HepG2 (cell line): ENCODE measurements around the gene NPC1. TPM values are rescaled to one million over a fixed set of nuclear protein-coding genes. Genes with fewer than 3 reads are reported as not detected.

Source experiments
- CCDC6 ChIP-seq: sonication (generic); formaldehyde crosslinking; IDR thresholded peaks from 2 replicates; pipeline ENCODE4 v1.8.1; 2022; ENCODE audit warnings: mild to moderate bottlenecking, missing genetic modification reagents, moderate library complexity
- FOXP4 ChIP-seq: sonication (generic); formaldehyde crosslinking; IDR thresholded peaks from 2 replicates; pipeline ENCODE4 v1.4.0; 2020; ENCODE audit warnings: missing genetic modification reagents
- GATAD2A ChIP-seq: IDR thresholded peaks from 2 replicates; pipeline ENCODE4 v1.6.1; 2016
- LBX2 ChIP-seq: sonication (generic); formaldehyde crosslinking; IDR thresholded peaks from 2 replicates; pipeline ENCODE4 v1.5.0; 2020; ENCODE audit warnings: missing genetic modification reagents, mild to moderate bottlenecking, borderline replicate concordance
- POLR2AphosphoS5 ChIP-seq: IDR thresholded peaks from 2 replicates; pipeline ENCODE4 v1.6.1; 2012; ENCODE audit warnings: low read depth, low read length
- PPARG ChIP-seq: conservative IDR thresholded peaks from 2 replicates; pipeline ENCODE4 v1.6.1; 2016; ENCODE audit warnings: missing biosample characterization, missing genetic modification reagents
- RARA ChIP-seq: IDR thresholded peaks from 2 replicates; pipeline ENCODE4 v1.6.1; 2016; ENCODE audit warnings: missing genetic modification reagents, missing compliant biosample characterization
- RORA ChIP-seq: sonication (generic); formaldehyde crosslinking; IDR thresholded peaks from 2 replicates; pipeline ENCODE4 v1.5.0; 2020; ENCODE audit warnings: mild to moderate bottlenecking, missing genetic modification reagents, moderate library complexity
- RXRA ChIP-seq: sonication (generic); formaldehyde crosslinking; IDR thresholded peaks from 2 replicates; pipeline ENCODE4 v1.5.1; 2020; ENCODE audit warnings: missing genetic modification reagents
- SNAPC5 ChIP-seq: sonication (generic); formaldehyde crosslinking; IDR thresholded peaks from 2 replicates; pipeline ENCODE4 v1.8.1; 2023; ENCODE audit warnings: mild to moderate bottlenecking, missing genetic modification reagents, borderline replicate concordance
- SOX13 ChIP-seq, 3 experiments: fragments of 450-650 bp in 1 of 3; sonication (generic) in 1 of 3; formaldehyde crosslinking in 1 of 3; IDR thresholded peaks in 2 of 3; conservative IDR thresholded peaks in 1 of 3; 2 replicates each; pipeline versions ENCODE4 v1.5.0 to v1.6.1; 2016 to 2020; ENCODE audit warnings: antibody characterized with exemption in 1 of 3, mild to moderate bottlenecking in 1 of 3, missing compliant biosample characterization in 1 of 3, missing genetic modification reagents in 1 of 3, moderate library complexity in 1 of 3
- YEATS2 ChIP-seq: sonication (generic); formaldehyde crosslinking; IDR thresholded peaks from 2 replicates; pipeline ENCODE4 v1.4.0; 2020; ENCODE audit warnings: missing genetic modification reagents, borderline replicate concordance
- ZBTB3 ChIP-seq: sonication (generic); formaldehyde crosslinking; IDR thresholded peaks from 2 replicates; pipeline ENCODE4 v1.4.0; 2020; ENCODE audit warnings: low read depth, mild to moderate bottlenecking, moderate library complexity, missing genetic modification reagents, borderline replicate concordance
- ZKSCAN1 ChIP-seq: fragments of 150-350 bp; IDR thresholded peaks from 2 replicates; pipeline ENCODE4 v1.6.1; 2014; ENCODE audit warnings: low read length
- ZMYM4 ChIP-seq: sonication (generic); formaldehyde crosslinking; IDR thresholded peaks from 2 replicates; pipeline ENCODE4 v1.8.1; 2023; ENCODE audit warnings: mild to moderate bottlenecking, missing genetic modification reagents
- ZNF331 ChIP-seq: sonication (generic); formaldehyde crosslinking; IDR thresholded peaks from 2 replicates; pipeline ENCODE4 v1.4.0; 2020; ENCODE audit warnings: missing genetic modification reagents
- ZNF558 ChIP-seq: sonication (generic); formaldehyde crosslinking; IDR thresholded peaks from 2 replicates; pipeline ENCODE4 v1.9.0; 2022; ENCODE audit warnings: mild to moderate bottlenecking, missing genetic modification reagents, borderline replicate concordance
- ZNF598 ChIP-seq: sonication (generic); formaldehyde crosslinking; IDR thresholded peaks from 2 replicates; pipeline ENCODE4 v1.5.1; 2020; ENCODE audit warnings: mild to moderate bottlenecking, missing genetic modification reagents, borderline replicate concordance
- ZNF761 ChIP-seq: sonication (generic); formaldehyde crosslinking; conservative IDR thresholded peaks from 2 replicates; pipeline ENCODE4 v1.4.0; 2020; ENCODE audit warnings: mild to moderate bottlenecking, missing genetic modification reagents
- polyA plus RNA-seq, 8 experiments: library from polyadenylated mRNA; depleted of rRNA in 3 of 8; stranded (reverse) in 7 of 8; unstranded in 1 of 8; fragments of >200 nt; fragmentation: Illumina TruSeq in 4 of 8; extraction: Trizol in 4 of 8; gene quantifications; 2 replicates each; pipeline versions ENCODE4 v1.2.1 to v1.2.3, GENCODE V29; 2011 to 2016; ENCODE audit warnings: low read depth in 4 of 8, missing spikeins in 1 of 8, mixed read lengths in 1 of 8; ENCODE audit not compliant: insufficient read depth in 1 of 8
- total RNA-seq, 5 experiments: library from RNA; depleted of rRNA; stranded (reverse); fragments of >200 nt; fragmentation: Illumina TruSeq; extraction: Trizol; gene quantifications; 2 replicates each; pipeline ENCODE4 v1.2.3, GENCODE V29; 2016; ENCODE audit warnings: low read depth in 1 of 5
- TF ChIP-seq, protein P1 (sequence below): sonication (generic); formaldehyde crosslinking; conservative IDR thresholded peaks from 2 replicates; pipeline ENCODE4 v1.4.0; 2020; ENCODE audit warnings: mild to moderate bottlenecking, missing genetic modification reagents, moderate library complexity
- TF ChIP-seq, protein P2 (sequence below): sonication (generic); formaldehyde crosslinking; IDR thresholded peaks from 2 replicates; pipeline ENCODE4 v1.5.1; 2020; ENCODE audit warnings: missing genetic modification reagents, mild to moderate bottlenecking, borderline replicate concordance
- TF ChIP-seq, protein P3 (sequence below): sonication (generic); formaldehyde crosslinking; IDR thresholded peaks from 2 replicates; pipeline ENCODE4 v1.4.0; 2020; ENCODE audit warnings: missing genetic modification reagents

NPC1 gene
- total and polyA plus RNA-seq, 2 of the 13 experiments (the other 11 are each of a cell fraction or from before 2014, with no cell fraction given) = 46.5 to 114 TPM

- TF ChIP-seq, protein P1, sequence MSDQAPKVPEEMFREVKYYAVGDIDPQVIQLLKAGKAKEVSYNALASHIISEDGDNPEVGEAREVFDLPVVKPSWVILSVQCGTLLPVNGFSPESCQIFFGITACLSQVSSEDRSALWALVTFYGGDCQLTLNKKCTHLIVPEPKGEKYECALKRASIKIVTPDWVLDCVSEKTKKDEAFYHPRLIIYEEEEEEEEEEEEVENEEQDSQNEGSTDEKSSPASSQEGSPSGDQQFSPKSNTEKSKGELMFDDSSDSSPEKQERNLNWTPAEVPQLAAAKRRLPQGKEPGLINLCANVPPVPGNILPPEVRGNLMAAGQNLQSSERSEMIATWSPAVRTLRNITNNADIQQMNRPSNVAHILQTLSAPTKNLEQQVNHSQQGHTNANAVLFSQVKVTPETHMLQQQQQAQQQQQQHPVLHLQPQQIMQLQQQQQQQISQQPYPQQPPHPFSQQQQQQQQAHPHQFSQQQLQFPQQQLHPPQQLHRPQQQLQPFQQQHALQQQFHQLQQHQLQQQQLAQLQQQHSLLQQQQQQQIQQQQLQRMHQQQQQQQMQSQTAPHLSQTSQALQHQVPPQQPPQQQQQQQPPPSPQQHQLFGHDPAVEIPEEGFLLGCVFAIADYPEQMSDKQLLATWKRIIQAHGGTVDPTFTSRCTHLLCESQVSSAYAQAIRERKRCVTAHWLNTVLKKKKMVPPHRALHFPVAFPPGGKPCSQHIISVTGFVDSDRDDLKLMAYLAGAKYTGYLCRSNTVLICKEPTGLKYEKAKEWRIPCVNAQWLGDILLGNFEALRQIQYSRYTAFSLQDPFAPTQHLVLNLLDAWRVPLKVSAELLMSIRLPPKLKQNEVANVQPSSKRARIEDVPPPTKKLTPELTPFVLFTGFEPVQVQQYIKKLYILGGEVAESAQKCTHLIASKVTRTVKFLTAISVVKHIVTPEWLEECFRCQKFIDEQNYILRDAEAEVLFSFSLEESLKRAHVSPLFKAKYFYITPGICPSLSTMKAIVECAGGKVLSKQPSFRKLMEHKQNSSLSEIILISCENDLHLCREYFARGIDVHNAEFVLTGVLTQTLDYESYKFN (CRISPR knock-in tag) = peak; percentile 47
- no peak for TF ChIP-seq RORA
- no peak for TF ChIP-seq ZKSCAN1
- no peak for TF ChIP-seq ZNF761 (CRISPR knock-in tag)
- peak; percentile 63 for TF ChIP-seq PPARG (CRISPR knock-in tag)
- no peak for TF ChIP-seq ZNF598 (CRISPR knock-in tag)
- TF ChIP-seq LBX2 (CRISPR knock-in tag) = no peak
- no peak for TF ChIP-seq ZBTB3 (CRISPR knock-in tag)
- TF ChIP-seq CCDC6 (CRISPR knock-in tag) = no peak
- TF ChIP-seq, protein P2, sequence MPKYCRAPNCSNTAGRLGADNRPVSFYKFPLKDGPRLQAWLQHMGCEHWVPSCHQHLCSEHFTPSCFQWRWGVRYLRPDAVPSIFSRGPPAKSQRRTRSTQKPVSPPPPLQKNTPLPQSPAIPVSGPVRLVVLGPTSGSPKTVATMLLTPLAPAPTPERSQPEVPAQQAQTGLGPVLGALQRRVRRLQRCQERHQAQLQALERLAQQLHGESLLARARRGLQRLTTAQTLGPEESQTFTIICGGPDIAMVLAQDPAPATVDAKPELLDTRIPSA (CRISPR knock-in tag) = no peak
- TF ChIP-seq SOX13 (IDR thresholded peaks at IDR 0.05) = no peak
- no peak for TF ChIP-seq SOX13 (CRISPR knock-in tag; conservative IDR thresholded peaks at IDR 0.05 in 1 of 2, IDR thresholded peaks at IDR 0.05 in 1 of 2)
- no peak for TF ChIP-seq SNAPC5 (CRISPR knock-in tag)
- TF ChIP-seq RXRA (CRISPR knock-in tag) = no peak
- no peak for TF ChIP-seq POLR2AphosphoS5
- TF ChIP-seq YEATS2 (CRISPR knock-in tag) = no peak
- peak; percentile 39; the same call in 1 of the 2 replicates for TF ChIP-seq RARA (CRISPR knock-in tag)
- 0 out of 2 replicates have a peak, but pooled peaks have one; percentile 14 for TF ChIP-seq ZMYM4 (CRISPR knock-in tag)
- no peak for TF ChIP-seq ZNF331 (CRISPR knock-in tag)
- TF ChIP-seq ZNF558 = no peak
- no peak for TF ChIP-seq GATAD2A (CRISPR knock-in tag)
- TF ChIP-seq, protein P3, sequence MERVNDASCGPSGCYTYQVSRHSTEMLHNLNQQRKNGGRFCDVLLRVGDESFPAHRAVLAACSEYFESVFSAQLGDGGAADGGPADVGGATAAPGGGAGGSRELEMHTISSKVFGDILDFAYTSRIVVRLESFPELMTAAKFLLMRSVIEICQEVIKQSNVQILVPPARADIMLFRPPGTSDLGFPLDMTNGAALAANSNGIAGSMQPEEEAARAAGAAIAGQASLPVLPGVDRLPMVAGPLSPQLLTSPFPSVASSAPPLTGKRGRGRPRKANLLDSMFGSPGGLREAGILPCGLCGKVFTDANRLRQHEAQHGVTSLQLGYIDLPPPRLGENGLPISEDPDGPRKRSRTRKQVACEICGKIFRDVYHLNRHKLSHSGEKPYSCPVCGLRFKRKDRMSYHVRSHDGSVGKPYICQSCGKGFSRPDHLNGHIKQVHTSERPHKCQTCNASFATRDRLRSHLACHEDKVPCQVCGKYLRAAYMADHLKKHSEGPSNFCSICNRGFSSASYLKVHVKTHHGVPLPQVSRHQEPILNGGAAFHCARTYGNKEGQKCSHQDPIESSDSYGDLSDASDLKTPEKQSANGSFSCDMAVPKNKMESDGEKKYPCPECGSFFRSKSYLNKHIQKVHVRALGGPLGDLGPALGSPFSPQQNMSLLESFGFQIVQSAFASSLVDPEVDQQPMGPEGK = peak; percentile 59
- TF ChIP-seq FOXP4 (CRISPR knock-in tag) = no peak
These were observed 19.6 kb upstream of the NPC1 start (continued) for GRCh38 chr18:23605941-23606340.
